PC-3 (cell line): ENCODE results near the gene ANAPC10. TPM values are rescaled to one million over a fixed set of nuclear protein-coding genes. Genes with fewer than 3 reads are reported as not detected.

Experiments used
- ATAC-seq: fragments of 200-7000 bp; cut with Tn5 transposase; 2 replicates; pipeline ENCODE4 v1.9.1; 2020; ENCODE audit warnings: mild to moderate bottlenecking, moderate library complexity
- BruUV-seq: library from RNA; stranded (reverse); fragments of 400-500 nt; replicated peaks from 2 replicates; lab custom pipeline; 2021; lab: Mats Ljungman, UMichigan
- CTCF ChIA-PET: fragments of 300-600 bp; sonication (Branson Sonifier 250); formaldehyde crosslinking; loops from one replicate; lab custom pipeline; 2022; ENCODE audit warnings: antibody characterized with exemption; lab: Charles Lee
- POLR2A ChIA-PET: fragments of 300-600 bp; sonication (Branson Sonifier 250); formaldehyde crosslinking; loops from one replicate; lab custom pipeline; 2022; ENCODE audit warnings: antibody characterized with exemption; ENCODE audit not compliant: unreplicated experiment; lab: Charles Lee
- DNase-seq: peaks from one replicate; pipeline ENCODE4 v3.0.0-alpha.2; 2015
- H2AFZ ChIP-seq: fragments of 300-600 bp; sonication (generic); 2 replicates; pipeline ENCODE4 v1.6.0; 2016; ENCODE audit warnings: antibody characterized with exemption, low read length
- H3F3A ChIP-seq: fragments of 300-600 bp; sonication (generic); one replicate; pipeline ENCODE4 v1.6.0; 2017; ENCODE audit warnings: antibody characterized with exemption, low read length, control low read depth, mild to moderate bottlenecking; ENCODE audit not compliant: unreplicated experiment
- H3K27ac ChIP-seq: fragments of 300-600 bp; sonication (generic); 2 replicates; pipeline ENCODE4 v1.5.1; 2016; ENCODE audit warnings: mild to moderate bottlenecking, low read length
- H3K27me3 ChIP-seq: fragments of 300-600 bp; sonication (generic); 2 replicates; pipeline ENCODE4 v1.6.1; 2016; ENCODE audit warnings: low read length, mixed read lengths
- H3K36me3 ChIP-seq: fragments of 300-600 bp; sonication (generic); 2 replicates; pipeline ENCODE4 v1.6.1; 2016; ENCODE audit warnings: low read depth, mixed run types, low read length, mixed read lengths
- H3K4me1 ChIP-seq: fragments of 300-600 bp; sonication (generic); 2 replicates; pipeline ENCODE4 v1.5.1; 2016; ENCODE audit warnings: low read length; ENCODE audit not compliant: insufficient read depth
- H3K4me2 ChIP-seq: fragments of 300-600 bp; sonication (generic); 2 replicates; pipeline ENCODE4 v1.6.0; 2016; ENCODE audit warnings: low read length
- H3K4me3 ChIP-seq: fragments of 300-600 bp; sonication (generic); 2 replicates; pipeline ENCODE4 v1.5.1; 2016; ENCODE audit warnings: mild to moderate bottlenecking, low read length, mixed read lengths
- H3K79me2 ChIP-seq: fragments of 300-600 bp; sonication (generic); 2 replicates; pipeline ENCODE4 v1.6.1; 2017; ENCODE audit warnings: low read length, mixed read lengths
- H3K9ac ChIP-seq: fragments of 300-600 bp; sonication (generic); 2 replicates; pipeline ENCODE4 v1.6.0; 2016; ENCODE audit warnings: mild to moderate bottlenecking, low read length
- H3K9me2 ChIP-seq: fragments of 300-600 bp; sonication (generic); replicated peaks from 2 replicates; pipeline ENCODE4 v1.6.1; 2016; ENCODE audit warnings: mixed run types, low read length, mixed read lengths
- H3K9me3 ChIP-seq: fragments of 300-600 bp; sonication (generic); 2 replicates; pipeline ENCODE4 v1.6.1; 2016; ENCODE audit warnings: low read length, mixed read lengths
- H4K20me1 ChIP-seq: fragments of 300-600 bp; sonication (generic); 2 replicates; pipeline ENCODE4 v1.6.1; 2016; ENCODE audit warnings: low read length, mixed read lengths
- CTCF ChIP-seq: fragments of 300-600 bp; sonication (generic); conservative IDR thresholded peaks from 2 replicates; pipeline ENCODE4 v1.5.1; 2017; ENCODE audit warnings: antibody characterized with exemption, low read depth, mild to moderate bottlenecking, low read length
- EZH2 ChIP-seq: fragments of 300-600 bp; sonication (generic); IDR thresholded peaks from one replicate; pipeline ENCODE4 v1.6.1; 2017; ENCODE audit warnings: antibody characterized with exemption, mild to moderate bottlenecking, low read length; ENCODE audit not compliant: unreplicated experiment
- EZH2phosphoT487 ChIP-seq: fragments of 300-600 bp; sonication (generic); IDR thresholded peaks from 2 replicates; pipeline ENCODE4 v1.6.1; 2018; ENCODE audit warnings: mild to moderate bottlenecking, antibody characterized with exemption, low read length, borderline replicate concordance
- intact Hi-C: fragments of 100-400 bp; cut with micrococcal nuclease; formaldehyde crosslinking; loops from 2 replicates; pipeline ENCODE4 v1.9.0; 2023
- total RNA-seq: library from RNA; depleted of rRNA; stranded (reverse); fragments of >200 nt; gene quantifications from 2 replicates; pipeline ENCODE4 v1.2.3, GENCODE V29; 2014

ANAPC10 gene
- total RNA-seq, 1 experiment from 2014 or later = 33.1 TPM

DNA sequence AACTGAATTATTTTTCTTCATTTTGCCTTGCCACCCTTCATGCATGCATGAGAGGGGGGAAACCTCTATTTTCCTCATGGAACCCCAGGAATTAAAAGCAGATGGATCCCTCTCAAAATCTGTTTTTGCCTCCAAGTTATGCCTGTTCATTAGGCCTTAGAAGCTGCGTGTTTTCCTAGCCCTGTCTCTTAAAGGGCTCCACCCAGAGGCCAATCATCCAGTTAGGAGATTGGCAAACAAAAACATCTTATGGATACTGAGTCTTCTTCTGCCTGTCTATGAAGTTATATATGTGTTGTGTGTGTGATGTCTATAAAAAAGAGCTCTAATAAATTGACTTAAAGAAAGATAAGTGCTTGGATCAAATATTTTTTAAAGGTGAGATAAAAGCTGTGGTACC, 142.9 kb downstream of the ANAPC10 start:
- CTCF ChIA-PET = no interaction called here
- no peaks in the 10 kb centered on the region for H3K4me1 ChIP-seq

GRCh38 chr4:144954230-144954629, 143.8 kb downstream of the ANAPC10 start:
- Histone ChIP-seq H3K27me3 (no peaks in the 10 kb centered on the region), H4K20me1 (no peaks in the 10 kb centered on the region), H2AFZ (no peak overlapping the region), H3K27ac (no peak overlapping the region), H3K4me3 (no peak overlapping the region), H3F3A (no peaks in the 10 kb centered on the region), H3K79me2 (no peaks in the 10 kb centered on the region), H3K4me2 (no peak overlapping the region), H3K4me1 (no peaks in the 10 kb centered on the region), H3K36me3 (no peaks in the 10 kb centered on the region), H3K9ac (no peak overlapping the region), H3K9me3 (no peaks in the 10 kb centered on the region), H3K9me2 (no peaks in the 10 kb centered on the region)
- intact Hi-C loops = no loop called here
- POLR2A ChIA-PET = no interaction called here
- TF ChIP-seq CTCF (no peak), EZH2phosphoT487 (no peak), EZH2 (no peak)
- CTCF ChIA-PET = no interaction called here
- ATAC-seq = no peak
- no peak for DNase-seq
- BruUV-seq = no TSS peak

More for the DNA sequence above, 142.9 kb downstream of the ANAPC10 start:
- BruUV-seq = no TSS peak
- Histone ChIP-seq H3K36me3 (no peaks in the 10 kb centered on the region), H3K4me3 (no peak overlapping the region), H4K20me1 (no peaks in the 10 kb centered on the region), H3K9ac (no peak overlapping the region), H3K27ac (no peak overlapping the region), H3K27me3 (no peaks in the 10 kb centered on the region), H3K9me2 (no peaks in the 10 kb centered on the region), H3K79me2 (no peaks in the 10 kb centered on the region), H2AFZ (no peak overlapping the region), H3K9me3 (no peaks in the 10 kb centered on the region), H3K4me2 (no peak overlapping the region), H3F3A (no peaks in the 10 kb centered on the region)
- TF ChIP-seq EZH2phosphoT487 (no peak), CTCF (peak; percentile 41)
- intact Hi-C loops = no loop called here
- no peak for ATAC-seq
- POLR2A ChIA-PET = no interaction called here
- DNase-seq = peak; percentile 23

- Histone ChIP-seq H2AFZ (no peak overlapping the region), H3K27ac (no peak overlapping the region), H3F3A (no peaks in the 10 kb centered on the region), H3K36me3 (no peaks in the 10 kb centered on the region), H3K9me2 (no peaks in the 10 kb centered on the region), H3K27me3 (peaks cover 6% of the 10 kb centered on the region; the same call in 1 of the 2 replicates), H3K9me3 (no peaks in the 10 kb centered on the region), H3K4me3 (no peak overlapping the region), H3K79me2 (no peaks in the 10 kb centered on the region), H3K4me1 (no peaks in the 10 kb centered on the region), H3K9ac (no peak overlapping the region), H3K4me2 (no peak overlapping the region), H4K20me1 (no peaks in the 10 kb centered on the region)
- ATAC-seq (no peak), DNase-seq (no peak)
- ChIA-PET CTCF (no interaction called here), POLR2A (no interaction called here)
- TF ChIP-seq EZH2phosphoT487 = no peak
- no peak for TF ChIP-seq CTCF
- no peak for TF ChIP-seq EZH2
- BruUV-seq = no TSS peak
- intact Hi-C loops = no loop called here
Measured at GRCh38 chr4:144948421-144948820, 149.6 kb downstream of the ANAPC10 start.
